ENCODE results near the gene KLC3.

- TF ChIP-seq CTCF (IDR thresholded peaks at IDR 0.05) (no peak), POLR2A (IDR thresholded peaks at IDR 0.05) (no peak)
Measured at GRCh38 chr19:45305007-45305406, 35.5 kb upstream of the KLC3 start.
